Renal pelvis (tissue), 4 donors: ENCODE results near the gene DOCK1. TPM values are rescaled to one million over a fixed set of nuclear protein-coding genes. Genes with fewer than 3 reads are reported as not detected.

Source experiments
- DNase-seq: peaks from one replicate; pipeline ENCODE4 v3.0.0-alpha.2; 2013
- polyA plus RNA-seq, 3 donors: library from polyadenylated mRNA; unstranded; fragments of 120-200 nt; gene quantifications; one replicate each; pipeline ENCODE4 v1.2.1, GENCODE V29; 2013; ENCODE audit not compliant: insufficient read length in 3 of 3

The DOCK1 gene
- polyA plus RNA-seq, 3 donors: 61.5 to 65.1 (median 61.9) TPM

GRCh38 chr10:127162841-127163240 is 257.6 kb downstream of the DOCK1 start:
- no peak for DNase-seq

DNA sequence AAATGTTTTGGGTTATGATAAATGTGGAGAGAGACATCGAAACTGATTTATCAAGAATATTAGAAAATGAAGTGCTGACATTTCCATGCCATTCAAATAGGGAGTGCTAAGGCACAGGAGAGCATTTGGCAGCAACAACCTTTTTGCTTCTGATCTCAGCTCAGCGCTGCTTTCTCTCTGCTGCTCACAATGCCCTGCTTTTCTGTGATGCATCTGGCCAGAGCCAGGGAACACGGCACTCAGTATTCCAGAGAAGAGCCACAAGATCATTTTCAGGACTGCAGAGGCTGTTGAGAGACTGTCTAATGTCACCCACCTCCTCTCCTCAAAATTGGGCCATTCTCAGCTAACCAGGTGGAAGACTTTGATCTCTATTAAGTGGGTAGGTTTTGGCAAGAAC is 263.0 kb downstream of the DOCK1 start:
- DNase-seq: no peak

GRCh38 chr10:127174866-127175265 is 269.6 kb downstream of the DOCK1 start:
- no peak for DNase-seq

DNA sequence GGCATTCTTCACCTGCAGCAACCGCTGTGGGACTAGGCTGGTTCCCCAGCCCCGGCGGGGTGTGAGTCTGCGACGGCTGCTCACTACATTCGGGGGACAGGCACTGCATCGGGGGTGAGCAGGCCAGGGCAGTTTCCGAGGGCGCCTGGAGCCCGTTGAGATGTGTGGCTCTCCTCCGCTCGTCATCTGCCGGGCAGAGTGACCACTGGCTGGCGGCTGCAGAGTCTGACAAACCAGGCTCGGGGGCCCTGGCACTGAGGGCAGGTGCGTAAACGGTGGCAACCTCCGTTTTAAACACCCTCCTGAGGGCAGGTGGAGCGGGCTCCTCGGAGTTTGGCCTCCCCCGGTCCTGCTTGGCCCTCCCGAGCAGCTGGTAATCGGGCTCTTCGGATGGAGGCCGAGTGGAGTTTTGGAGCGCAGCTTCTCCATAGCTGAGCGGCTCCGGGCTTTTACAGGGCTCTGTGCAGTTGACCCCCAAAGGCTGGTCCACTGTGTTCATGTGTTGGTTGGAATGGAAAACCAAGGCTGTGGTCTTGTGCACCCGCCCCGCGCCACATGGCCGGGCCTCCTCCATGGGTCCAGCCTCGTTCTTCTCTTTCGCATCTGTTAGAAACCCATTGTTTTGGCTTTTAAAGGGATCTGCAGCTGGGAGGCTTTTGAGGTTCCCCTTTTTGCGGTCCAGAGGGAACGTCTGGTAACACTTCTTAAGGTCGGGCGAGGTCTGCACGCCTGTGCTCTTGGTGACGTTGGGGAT is 270.3 kb downstream of the DOCK1 start:
- no peak for DNase-seq

- DNase-seq: no peak
Measured at GRCh38 chr10:127176649-127177048, 271.4 kb downstream of the DOCK1 start.

DNA sequence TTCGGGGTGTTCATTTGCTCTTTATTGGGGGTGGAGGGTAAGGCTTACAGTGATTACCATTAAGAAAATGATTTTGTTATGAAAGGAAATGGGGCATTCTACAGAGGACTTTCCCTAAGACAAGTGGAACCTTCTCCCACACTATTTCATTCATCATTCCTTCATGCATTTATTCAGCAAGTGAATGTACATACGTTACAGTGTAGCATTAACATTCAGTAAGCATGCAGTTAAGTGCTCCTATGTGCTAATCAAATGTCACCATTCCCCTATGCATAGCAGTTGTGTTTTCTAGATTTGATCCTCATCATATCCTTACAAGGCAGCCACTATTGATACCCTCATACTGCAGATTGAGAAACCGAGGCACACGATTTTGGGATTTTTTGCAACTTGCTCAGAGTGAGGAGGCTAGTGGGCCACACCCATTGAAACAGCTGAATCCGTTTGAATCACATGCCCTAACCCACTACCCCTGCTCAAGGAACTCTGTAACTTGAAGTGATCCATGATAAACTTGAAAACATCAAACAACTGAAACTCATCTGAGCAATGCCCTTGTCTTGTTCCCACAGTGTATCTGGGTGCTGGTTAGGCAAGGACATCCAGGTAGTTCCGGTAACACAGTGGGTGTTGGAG is 274.5 kb downstream of the DOCK1 start:
- no peak for DNase-seq

- DNase-seq: no peak
Measured at GRCh38 chr10:127182161-127182560, 276.9 kb downstream of the DOCK1 start.

- no peak for DNase-seq
Measured at GRCh38 chr10:127184582-127184981, 279.4 kb downstream of the DOCK1 start.

DNA sequence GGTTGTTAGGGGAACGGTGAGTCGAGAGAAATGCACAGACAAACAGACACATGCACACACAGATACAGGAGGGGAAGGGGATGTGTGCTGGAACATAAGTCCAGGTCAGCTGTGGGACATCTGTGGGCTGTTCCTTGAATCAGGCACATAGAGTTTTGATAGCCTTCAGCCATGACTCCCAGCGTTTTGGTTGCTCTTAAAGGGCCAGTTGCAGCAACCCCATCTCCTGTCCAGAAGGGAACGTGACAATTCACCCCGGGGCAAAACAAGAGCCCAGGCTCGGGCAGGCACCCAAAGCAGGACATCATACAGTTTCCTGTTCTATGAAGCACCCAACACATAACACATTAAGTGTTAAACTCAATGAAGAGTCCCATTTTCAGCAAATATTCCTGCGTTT is 281.6 kb downstream of the DOCK1 start:
- DNase-seq: no peak

DNA sequence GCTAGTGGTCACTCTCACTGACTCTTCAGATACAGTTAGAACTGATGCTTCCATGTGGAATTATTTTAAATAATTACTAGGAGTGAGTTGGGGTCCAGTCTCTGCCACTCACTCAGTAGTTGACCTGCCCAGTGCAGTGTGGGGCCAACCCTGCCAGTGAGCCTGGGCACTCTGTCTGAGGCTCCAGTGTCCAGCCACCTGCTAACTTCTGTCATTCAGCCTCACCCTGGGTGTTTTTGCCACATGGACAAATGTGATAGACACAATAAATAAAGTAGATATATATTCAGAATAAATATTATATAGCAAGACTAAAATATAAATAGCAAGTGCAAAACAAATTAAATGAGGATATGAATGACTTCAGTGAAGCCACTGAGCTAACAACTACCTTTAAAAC is 284.0 kb downstream of the DOCK1 start:
- no peak for DNase-seq

GRCh38 chr10:127190427-127190826 is 285.2 kb downstream of the DOCK1 start:
- DNase-seq: no peak

DNA sequence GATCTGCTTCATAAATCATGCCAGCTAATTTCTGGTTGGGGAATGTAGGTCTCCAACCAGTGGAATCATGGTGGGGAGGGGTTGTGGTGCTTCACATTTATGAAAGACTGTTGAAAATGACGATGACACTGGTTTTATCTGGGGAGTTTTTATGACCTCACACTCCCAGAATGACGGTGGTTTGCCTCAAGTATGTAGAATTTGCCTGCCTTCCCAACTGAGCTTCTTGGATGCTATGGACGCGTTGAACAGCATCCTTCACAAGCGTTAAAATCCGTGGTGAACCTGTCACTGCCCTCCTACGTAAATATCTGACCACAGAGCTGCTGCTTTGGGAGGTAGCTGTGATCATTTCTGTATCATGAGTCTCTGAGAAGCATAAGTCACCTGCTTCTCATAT is 287.9 kb downstream of the DOCK1 start:
- no peak for DNase-seq

DNA sequence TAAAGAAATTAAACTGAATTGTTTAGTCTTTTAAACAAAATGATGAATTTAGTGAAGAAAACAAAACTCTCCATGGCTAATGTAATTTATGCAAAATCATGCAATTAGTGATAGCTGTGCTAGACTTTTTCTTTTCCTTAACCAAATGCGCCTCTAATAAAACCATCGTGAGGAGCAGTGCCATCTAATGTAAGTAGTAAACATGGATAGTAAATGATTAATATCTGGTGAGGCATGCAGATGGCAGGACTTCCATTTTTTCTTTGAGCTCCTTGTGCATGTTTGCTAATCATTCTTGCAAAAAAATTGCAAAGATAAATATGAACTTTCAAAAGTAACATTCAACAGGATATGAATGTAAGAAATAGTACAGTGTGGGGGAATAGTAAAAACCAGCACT is 288.9 kb downstream of the DOCK1 start:
- no peak for DNase-seq

DNA sequence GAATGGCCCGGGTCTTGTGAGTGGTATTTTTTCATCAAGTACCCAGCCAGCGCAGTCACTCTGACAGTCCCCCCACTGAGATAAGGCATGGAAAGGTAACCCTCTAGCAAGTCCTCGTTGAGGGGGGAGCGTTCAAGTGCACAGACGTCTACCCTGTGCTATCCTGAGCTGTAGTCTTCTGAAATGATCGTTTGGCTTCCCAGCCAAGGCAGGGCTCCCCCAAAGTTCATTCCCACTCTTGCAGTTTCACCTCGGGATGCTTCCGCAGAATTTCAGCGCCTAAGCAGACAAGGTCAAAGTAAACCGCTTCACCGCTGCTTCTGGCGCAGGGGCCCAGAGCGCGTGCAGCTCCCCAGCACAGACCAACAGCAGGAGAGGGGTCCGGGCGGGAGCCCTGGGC is 289.4 kb downstream of the DOCK1 start:
- no peak for DNase-seq

DNA sequence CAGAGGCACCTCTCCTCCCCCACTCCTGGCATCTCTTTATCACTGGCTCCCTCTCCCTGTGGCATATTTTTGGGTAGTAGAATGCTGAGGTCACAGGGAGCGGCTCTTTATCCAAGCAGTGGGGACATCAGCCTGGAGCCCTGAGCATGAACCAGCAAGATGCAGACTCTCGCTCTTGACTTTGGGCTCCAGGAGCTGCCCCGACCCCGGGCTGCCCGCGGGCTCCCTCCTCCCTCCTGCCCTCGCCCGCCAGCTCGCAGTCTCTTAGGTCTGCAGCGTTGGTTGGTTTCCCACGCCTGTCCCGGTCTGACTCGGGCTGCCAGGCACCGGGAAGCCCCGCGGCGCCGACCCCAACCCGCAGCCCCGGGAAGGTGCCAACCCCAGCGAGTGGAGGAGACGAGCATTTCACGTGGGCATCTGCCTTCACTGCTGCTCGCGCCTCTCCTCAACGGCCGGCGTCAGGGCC is 289.8 kb downstream of the DOCK1 start:
- DNase-seq: no peak

GRCh38 chr10:127195571-127196281 is 290.5 kb downstream of the DOCK1 start:
- no peak for DNase-seq

DNA sequence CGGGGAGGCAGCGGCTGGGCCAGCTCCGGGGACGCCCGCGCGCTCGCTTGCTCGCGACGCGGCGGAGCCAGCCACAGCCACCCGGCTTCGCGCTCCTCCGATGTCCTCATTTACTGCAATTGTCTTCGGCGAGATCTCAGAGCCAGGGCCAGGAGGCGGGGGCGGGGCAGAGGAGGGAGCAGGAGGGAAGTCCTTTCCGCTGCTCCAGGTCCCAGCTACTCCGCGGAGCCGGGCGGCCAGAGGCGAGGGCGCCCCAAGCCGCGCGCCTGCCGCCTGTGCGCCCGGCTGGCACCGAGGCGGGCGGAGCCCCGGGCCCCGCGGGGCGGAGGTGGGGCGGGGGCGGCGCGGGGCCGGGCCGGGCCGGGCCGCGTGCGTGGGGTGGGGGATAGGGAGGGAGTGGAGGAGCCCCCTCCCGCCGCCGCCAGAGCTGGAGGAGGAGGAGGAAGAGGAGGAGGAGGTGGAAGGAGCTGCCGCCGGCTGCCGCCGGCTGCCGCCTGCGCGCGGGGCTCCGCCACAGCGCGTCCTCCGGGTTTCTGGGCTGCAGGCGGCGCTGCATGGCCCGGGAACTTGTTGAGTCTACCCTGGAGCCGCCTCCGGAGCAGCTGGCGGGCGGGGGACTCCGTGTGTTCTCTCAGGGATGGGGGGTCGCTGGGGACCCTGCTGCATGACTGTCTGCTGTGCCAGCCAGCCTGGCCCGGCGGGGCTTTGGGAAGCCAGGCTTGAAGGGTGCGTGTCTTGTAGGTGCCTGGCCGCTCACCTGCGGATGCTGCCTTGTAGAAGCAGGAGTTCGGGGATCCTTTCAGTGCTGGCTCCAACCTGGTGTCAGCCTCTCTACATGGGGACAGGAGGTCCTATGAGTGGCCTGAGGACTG is 291.3 kb downstream of the DOCK1 start, which contains the start of gene INSYN2A:
INSYN2A (minus strand) TSS at position 310 of the 872 bp plus-strand sequence. CDS start 20,196 bp downstream, outside the sequence.
- peak; percentile 62 for DNase-seq

DNA sequence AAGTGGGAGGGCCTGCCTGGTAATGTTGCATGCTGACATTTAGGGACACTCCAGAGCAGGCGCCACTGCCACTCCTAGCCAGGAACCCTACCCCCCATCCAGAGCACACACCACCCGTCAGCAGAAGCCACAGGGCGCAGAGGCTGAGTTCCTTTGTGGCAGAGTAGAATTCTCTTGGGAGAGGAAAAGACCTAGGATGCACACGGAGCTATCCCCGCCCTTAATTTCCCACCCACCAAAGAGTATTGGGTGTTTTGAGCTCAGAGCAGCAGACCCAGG is 291.9 kb downstream of the DOCK1 start:
- no peak for DNase-seq

DNA sequence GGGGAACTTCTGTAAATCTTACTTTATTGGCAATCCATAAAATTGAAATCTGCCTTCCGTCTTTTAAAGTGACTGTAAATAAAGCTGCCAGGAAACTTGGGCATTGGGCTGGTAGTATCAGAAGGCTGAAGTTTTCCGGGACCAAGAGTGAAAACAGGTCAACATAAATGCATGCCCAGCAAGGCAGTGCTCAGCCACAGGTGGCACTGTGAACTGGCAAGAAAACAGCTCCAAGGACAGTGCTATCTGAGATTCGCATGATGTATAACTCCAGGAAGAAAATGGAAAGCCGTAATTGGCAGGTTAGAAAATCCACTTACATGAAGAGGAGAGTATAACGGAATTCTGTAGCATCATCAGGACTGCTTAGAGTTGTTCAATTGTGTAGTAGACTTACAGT is 293.1 kb downstream of the DOCK1 start:
- DNase-seq: no peak

DNA sequence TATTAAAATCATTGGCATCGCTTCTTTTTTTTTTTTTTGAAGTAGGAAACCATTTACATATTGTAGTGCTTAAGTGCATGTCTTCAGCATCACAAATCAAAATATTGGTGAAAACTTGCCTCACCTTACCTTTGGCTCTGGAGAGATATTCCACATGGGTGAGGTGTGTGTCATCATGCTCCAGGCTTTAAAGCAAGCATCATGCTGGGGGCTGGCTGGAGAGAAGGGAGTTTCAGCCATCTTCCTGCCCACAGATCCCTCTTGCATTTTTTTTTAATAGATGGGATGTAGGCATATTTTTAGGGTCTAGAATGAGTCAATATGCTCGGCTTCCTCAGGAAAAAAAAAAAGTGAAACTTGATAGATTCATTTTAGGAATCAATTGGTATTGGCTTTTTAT is 293.5 kb downstream of the DOCK1 start:
- DNase-seq: no peak

DNA sequence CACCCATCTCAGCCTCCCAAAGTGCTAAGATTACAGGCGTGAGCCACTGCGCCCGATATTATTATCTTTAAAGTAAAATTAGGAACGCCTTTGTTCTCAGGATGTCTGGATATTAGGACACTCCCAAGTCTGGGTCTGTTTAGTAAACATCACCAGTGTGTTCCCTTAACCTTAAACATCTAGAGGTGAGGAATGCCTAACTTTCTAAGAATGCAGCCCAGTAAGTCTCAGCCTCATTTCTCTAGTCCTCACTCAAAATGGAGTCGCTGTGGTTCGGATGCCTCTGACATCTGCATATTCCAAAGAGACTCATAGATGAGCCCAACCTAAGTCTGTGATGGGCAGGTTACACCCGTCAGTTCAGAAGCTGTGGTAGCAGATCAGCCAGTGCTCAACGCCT is 295.4 kb downstream of the DOCK1 start:
- DNase-seq: no peak

DNA sequence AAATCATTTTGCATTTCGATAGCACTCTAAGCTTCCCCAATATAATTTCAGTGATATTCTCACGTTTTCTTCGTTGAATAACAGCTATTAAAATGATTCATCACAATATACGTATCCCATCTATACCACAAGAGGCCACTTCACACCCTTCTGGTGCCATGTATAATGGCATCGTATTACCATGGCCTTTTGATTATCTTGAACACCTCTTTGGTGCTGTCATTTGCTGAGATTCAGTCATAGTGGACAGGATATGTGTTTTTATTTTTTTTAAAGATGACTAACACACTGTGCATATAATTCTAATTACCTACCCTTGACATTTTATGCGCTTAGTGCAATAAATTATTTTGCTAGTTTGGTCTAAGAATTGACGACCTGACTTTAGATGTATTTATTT is 297.8 kb downstream of the DOCK1 start:
- no peak for DNase-seq
